Measurements from ENCODE around the gene PCGF1.
"Not testable (repeated sequence)": the region's sequence is repeated elsewhere in the genome, so short reads cannot be mapped to it uniquely, and the experiment has no call there.

Gene PCGF1

GRCh38 chr2:74472945-74473258, 34.6 kb downstream of the PCGF1 start:
- TF ChIP-seq TAF1 (IDR thresholded peaks at IDR 0.05; ENCODE audit: borderline replicate concordance, low read depth, low read length) (no peak), POLR2AphosphoS5 (IDR thresholded peaks at IDR 0.05; ENCODE audit: low read depth, low read length) (no peak), POLR2A (IDR thresholded peaks at IDR 0.05; ENCODE audit: low read depth, low read length) (no peak)
- FAIRE-seq (no peak), DNase-seq (ENCODE audit: insufficient read length) (no peak)

- peak; percentile 91 for FAIRE-seq
- TF ChIP-seq TAF1 (IDR thresholded peaks at IDR 0.05; ENCODE audit: borderline replicate concordance, low read depth, low read length) = peak; percentile 66
- TF ChIP-seq POLR2A (IDR thresholded peaks at IDR 0.05; ENCODE audit: low read depth, low read length) = peak; percentile 98
- peak; percentile 98 for TF ChIP-seq POLR2AphosphoS5 (IDR thresholded peaks at IDR 0.05; ENCODE audit: low read depth, low read length)
- peak; percentile 78 for DNase-seq (ENCODE audit: insufficient read length)
Observed at GRCh38 chr2:74472086-74472944, 35.2 kb downstream of the PCGF1 start, which contains the start of gene MRPL53. MRPL53 (minus strand) TSS chr2:74472680; CDS start chr2:74472660, 20 bp downstream.

GRCh38 chr2:74471332-74472065, 36.0 kb downstream of the PCGF1 start:
- FAIRE-seq (no peak), DNase-seq (ENCODE audit: insufficient read length) (no peak)
- TF ChIP-seq POLR2AphosphoS5 (IDR thresholded peaks at IDR 0.05; ENCODE audit: low read depth, low read length) = no peak
- TF ChIP-seq POLR2A (IDR thresholded peaks at IDR 0.05; ENCODE audit: low read depth, low read length) = no peak
- no peak for TF ChIP-seq TAF1 (IDR thresholded peaks at IDR 0.05; ENCODE audit: borderline replicate concordance, low read depth, low read length)

- DNase-seq (ENCODE audit: insufficient read length); FAIRE-seq: not testable (repeated sequence)
Observed at GRCh38 chr2:74470742-74471141, 36.8 kb downstream of the PCGF1 start.

- DNase-seq (ENCODE audit: insufficient read length) (no peak), FAIRE-seq (no peak)
- TF ChIP-seq TAF1 (IDR thresholded peaks at IDR 0.05; ENCODE audit: borderline replicate concordance, low read depth, low read length) (no peak), POLR2AphosphoS5 (IDR thresholded peaks at IDR 0.05; ENCODE audit: low read depth, low read length) (no peak), POLR2A (IDR thresholded peaks at IDR 0.05; ENCODE audit: low read depth, low read length) (no peak)
Observed at GRCh38 chr2:74464406-74464805, 43.1 kb downstream of the PCGF1 start.

GRCh38 chr2:74462786-74463105, 44.7 kb downstream of the PCGF1 start:
- TF ChIP-seq POLR2A (IDR thresholded peaks at IDR 0.05; ENCODE audit: low read depth, low read length) (no peak), TAF1 (IDR thresholded peaks at IDR 0.05; ENCODE audit: borderline replicate concordance, low read depth, low read length) (no peak), POLR2AphosphoS5 (IDR thresholded peaks at IDR 0.05; ENCODE audit: low read depth, low read length) (no peak)
- no peak for FAIRE-seq
- no peak for DNase-seq (ENCODE audit: insufficient read length)

- no peak for TF ChIP-seq POLR2AphosphoS5 (IDR thresholded peaks at IDR 0.05; ENCODE audit: low read depth, low read length)
- no peak for TF ChIP-seq POLR2A (IDR thresholded peaks at IDR 0.05; ENCODE audit: low read depth, low read length)
- no peak for TF ChIP-seq TAF1 (IDR thresholded peaks at IDR 0.05; ENCODE audit: borderline replicate concordance, low read depth, low read length)
- DNase-seq (ENCODE audit: insufficient read length) (no peak), FAIRE-seq (no peak)
Observed at GRCh38 chr2:74462054-74462785, 45.3 kb downstream of the PCGF1 start.

- FAIRE-seq (no peak), DNase-seq (ENCODE audit: insufficient read length) (no peak)
- no peak for TF ChIP-seq TAF1 (IDR thresholded peaks at IDR 0.05; ENCODE audit: borderline replicate concordance, low read depth, low read length)
- TF ChIP-seq POLR2AphosphoS5 (IDR thresholded peaks at IDR 0.05; ENCODE audit: low read depth, low read length) = no peak
- TF ChIP-seq POLR2A (IDR thresholded peaks at IDR 0.05; ENCODE audit: low read depth, low read length) = 0 out of 2 replicates have a peak, but pooled peaks have one; percentile 19
Observed at GRCh38 chr2:74461187-74462053, 46.1 kb downstream of the PCGF1 start.

- DNase-seq (ENCODE audit: insufficient read length); FAIRE-seq: not testable (repeated sequence)
Observed at GRCh38 chr2:74460187-74460586, 47.3 kb downstream of the PCGF1 start.

- not testable (repeated sequence) for FAIRE-seq
Observed at GRCh38 chr2:74459503-74460118, 47.9 kb downstream of the PCGF1 start.

GRCh38 chr2:74458938-74459363, 48.5 kb downstream of the PCGF1 start:
- FAIRE-seq = no peak

More at GRCh38 chr2:74459503-74460118, 47.9 kb downstream of the PCGF1 start:
- DNase-seq (ENCODE audit: insufficient read length) = not testable (repeated sequence)

More at GRCh38 chr2:74458938-74459363, 48.5 kb downstream of the PCGF1 start:
- DNase-seq (ENCODE audit: insufficient read length) = no peak
- TF ChIP-seq POLR2A (IDR thresholded peaks at IDR 0.05; ENCODE audit: low read depth, low read length) (no peak), POLR2AphosphoS5 (IDR thresholded peaks at IDR 0.05; ENCODE audit: low read depth, low read length) (no peak), TAF1 (IDR thresholded peaks at IDR 0.05; ENCODE audit: borderline replicate concordance, low read depth, low read length) (no peak)
